ENCODE measurements around the gene FGF18.
"Not testable (repeated sequence)": the region's sequence is repeated elsewhere in the genome, so short reads cannot be mapped to it uniquely, and the experiment has no call there.

FGF18 gene

DNA sequence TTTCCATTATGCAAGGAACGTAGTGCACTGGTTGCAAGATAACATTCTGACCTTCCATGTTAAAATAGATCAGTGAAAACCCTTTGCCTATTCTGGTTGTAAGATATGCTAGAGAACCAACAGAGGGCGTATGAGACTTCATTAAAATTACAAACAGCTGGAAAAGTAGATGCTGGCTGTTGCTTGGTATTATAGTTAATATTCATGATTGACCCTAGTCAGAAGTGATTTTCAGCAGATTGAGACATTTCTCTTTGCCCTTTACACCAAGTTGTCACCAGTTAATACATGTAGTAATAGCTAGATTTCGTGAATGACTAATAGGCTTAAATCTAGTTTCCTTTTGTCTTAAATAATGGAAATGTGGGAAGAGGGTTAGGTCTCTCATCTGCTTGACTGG is 13.8 kb upstream of the FGF18 start:
- FAIRE-seq, result no peak
- DNase-seq (ENCODE audit: insufficient read length, low spot score), result no peak
- TF ChIP-seq, protein P1, sequence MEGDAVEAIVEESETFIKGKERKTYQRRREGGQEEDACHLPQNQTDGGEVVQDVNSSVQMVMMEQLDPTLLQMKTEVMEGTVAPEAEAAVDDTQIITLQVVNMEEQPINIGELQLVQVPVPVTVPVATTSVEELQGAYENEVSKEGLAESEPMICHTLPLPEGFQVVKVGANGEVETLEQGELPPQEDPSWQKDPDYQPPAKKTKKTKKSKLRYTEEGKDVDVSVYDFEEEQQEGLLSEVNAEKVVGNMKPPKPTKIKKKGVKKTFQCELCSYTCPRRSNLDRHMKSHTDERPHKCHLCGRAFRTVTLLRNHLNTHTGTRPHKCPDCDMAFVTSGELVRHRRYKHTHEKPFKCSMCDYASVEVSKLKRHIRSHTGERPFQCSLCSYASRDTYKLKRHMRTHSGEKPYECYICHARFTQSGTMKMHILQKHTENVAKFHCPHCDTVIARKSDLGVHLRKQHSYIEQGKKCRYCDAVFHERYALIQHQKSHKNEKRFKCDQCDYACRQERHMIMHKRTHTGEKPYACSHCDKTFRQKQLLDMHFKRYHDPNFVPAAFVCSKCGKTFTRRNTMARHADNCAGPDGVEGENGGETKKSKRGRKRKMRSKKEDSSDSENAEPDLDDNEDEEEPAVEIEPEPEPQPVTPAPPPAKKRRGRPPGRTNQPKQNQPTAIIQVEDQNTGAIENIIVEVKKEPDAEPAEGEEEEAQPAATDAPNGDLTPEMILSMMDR (IDR thresholded peaks at IDR 0.05; ENCODE audit: insufficient read depth, missing control alignments), result peak; percentile 23

DNA sequence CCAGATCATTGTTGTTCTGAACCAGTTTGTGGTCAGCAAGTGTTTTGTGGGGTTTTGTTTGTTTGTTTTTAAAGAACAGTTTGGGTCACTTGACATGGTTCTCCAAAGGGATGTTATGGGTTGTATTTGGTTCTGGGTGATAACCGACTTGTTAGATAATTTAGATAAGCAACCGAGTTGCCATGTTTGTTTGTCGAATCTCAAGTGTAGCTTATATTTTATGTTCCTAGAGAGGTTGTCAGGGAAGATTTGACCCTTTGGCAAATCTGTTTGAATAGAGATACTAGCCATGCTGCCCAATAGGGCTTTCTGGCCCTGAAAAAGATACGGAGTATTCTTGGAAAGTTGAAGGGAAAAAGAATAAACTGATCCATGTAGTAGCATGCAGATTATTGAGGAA is 12.2 kb upstream of the FGF18 start:
- TF ChIP-seq, protein P1 (IDR thresholded peaks at IDR 0.05; ENCODE audit: insufficient read depth, missing control alignments), result no peak
- no peak for FAIRE-seq
- no peak for DNase-seq (ENCODE audit: insufficient read length, low spot score)

DNA sequence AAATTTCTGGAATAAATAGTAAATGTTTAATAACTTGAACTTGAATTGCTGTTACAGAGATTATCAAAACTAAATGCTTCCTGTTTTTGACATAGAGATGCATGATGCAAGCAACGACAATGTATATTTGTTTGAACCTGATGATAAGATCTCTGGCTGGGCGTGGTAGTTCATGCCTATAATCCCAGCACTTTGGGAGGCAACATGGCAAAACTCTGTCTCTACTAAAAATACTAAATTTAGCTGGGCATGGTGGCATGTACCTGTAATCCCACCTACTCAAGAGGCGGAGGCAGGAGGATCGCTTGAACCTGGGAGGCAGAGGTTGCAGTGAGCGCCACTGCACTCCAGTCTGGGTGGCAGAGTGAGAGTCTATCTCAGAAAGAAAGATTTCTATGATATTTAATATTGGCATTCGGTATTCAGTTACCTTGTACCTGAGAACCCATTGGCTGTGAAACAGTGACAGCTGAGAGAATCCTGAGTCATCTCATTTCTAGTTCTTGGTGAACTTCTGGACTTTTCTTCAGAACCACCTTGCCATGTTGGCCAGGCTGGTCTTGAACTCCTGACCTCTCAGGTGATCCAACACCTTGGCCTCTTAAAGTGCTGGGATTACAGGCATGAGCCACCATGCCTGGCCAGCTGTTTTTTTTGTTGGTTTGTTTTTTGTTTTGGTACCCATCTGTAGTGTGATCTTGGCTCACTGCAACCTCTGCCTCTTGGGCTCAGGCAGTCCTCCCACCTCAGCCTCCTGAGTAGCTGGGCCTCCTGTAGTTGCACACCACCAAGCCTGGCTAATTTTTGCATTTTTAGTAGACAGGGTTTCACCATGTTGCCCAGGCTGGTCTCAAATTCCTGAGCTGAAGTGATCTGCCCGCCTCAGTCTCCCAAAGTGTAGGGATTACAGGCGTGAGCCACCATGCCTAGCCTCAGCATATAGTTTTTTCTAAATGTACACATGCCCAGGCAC is 10.0 kb upstream of the FGF18 start:
- TF ChIP-seq, protein P1 (IDR thresholded peaks at IDR 0.05; ENCODE audit: insufficient read depth, missing control alignments), result no peak
- DNase-seq (ENCODE audit: insufficient read length, low spot score) (no peak), FAIRE-seq (no peak)

DNA sequence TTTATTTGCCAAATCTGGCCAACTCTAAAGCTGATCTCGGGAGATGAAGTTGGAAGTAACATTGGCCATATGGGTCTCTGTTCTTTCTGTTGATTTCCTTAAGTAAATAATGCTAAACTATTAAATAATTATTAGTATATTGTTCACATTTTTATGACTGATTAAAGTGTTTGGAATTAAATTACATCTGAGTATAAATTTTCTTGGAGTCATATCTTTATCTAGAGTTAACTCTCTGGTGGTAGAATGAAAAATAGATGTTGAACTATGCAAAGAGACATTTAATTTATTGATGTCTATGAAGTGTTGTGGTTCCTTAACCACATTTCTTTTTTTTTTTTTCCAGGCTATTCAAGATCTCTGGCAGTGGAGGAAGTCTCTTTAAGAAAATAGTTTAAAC is 9.3 kb upstream of the FGF18 start:
- TF ChIP-seq, protein P1 (IDR thresholded peaks at IDR 0.05; ENCODE audit: insufficient read depth, missing control alignments), result no peak
- FAIRE-seq (no peak), DNase-seq (ENCODE audit: insufficient read length, low spot score) (no peak)

DNA sequence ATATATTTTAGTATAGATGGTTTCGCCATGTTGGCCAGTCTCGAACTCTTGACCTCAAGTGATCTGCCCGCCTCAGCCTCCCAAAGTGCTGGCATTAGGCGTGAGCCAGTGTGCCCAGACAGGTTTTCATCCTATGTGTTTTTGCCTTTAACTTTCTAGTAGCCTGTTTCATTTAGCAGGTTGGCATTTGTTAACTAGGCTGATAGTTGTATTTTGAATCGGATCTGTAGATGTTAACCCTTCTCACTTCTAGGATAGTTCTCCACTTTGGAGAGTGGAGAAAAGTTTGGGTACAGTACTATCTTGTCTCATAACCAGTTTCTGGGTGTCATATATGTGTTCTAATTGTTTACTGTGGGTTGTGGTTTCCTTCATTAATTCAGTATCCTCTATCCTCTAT is 7.3 kb upstream of the FGF18 start:
- FAIRE-seq, result no peak
- no peak for DNase-seq (ENCODE audit: insufficient read length, low spot score)
- TF ChIP-seq, protein P1 (IDR thresholded peaks at IDR 0.05; ENCODE audit: insufficient read depth, missing control alignments), result no peak

DNA sequence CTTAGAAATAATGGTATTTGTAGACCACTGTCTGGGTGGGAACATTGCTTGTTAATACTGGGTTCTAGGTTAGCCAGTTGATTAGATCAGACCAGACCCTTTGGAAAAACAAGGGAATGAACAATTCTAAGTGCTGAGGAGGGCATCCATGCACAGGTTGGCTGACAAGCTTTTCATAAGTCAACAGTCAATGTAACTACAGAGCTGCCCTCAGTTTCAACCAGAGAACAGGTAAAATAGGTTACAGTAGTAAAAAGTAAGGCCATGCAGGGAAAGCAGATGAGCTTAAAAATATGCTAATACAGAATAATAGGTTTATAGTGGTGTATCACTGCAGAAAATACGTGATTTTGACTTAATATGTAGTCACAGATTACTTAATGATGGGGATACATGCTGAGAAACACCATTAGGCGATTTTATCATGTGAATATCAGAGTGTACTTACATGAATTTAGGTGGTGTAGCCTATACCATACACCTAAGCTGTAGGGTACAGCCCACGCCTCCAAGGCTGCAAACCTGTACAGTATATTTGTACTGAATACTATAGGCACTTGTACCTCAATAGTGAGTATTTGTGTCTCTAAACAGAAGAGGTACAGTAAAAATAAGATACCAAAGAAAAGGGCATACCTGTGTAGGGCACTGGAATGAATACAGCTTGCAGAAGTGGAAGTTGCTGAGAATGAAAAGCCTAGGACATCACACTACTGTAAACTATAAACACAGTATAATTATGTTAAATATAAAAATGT is 6.1 kb upstream of the FGF18 start:
- FAIRE-seq, result no peak
- DNase-seq (ENCODE audit: insufficient read length, low spot score), result no peak
- TF ChIP-seq, protein P1 (IDR thresholded peaks at IDR 0.05; ENCODE audit: insufficient read depth, missing control alignments), result no peak

DNA sequence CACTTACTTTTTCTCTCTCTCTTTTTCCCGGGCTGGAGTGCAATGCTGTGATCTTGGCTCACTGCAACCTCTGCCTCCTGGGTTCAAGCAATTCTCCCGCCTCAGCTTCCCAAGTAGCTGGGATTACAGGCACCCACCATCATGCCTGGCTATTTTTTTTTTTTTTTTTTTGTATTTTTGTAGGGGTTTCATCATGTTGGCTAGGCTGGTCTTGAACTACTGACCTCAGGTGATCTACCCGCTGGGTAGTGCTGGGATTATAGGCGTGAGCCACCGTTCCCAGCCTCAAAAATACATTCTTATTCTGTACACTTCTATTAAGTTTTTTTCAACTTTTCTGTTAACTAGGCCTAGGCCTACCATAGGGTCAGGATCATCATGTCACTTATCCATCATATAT is 5.5 kb upstream of the FGF18 start:
- FAIRE-seq; DNase-seq (ENCODE audit: insufficient read length, low spot score): not testable (repeated sequence)
